GM19043 (cell line): ENCODE measurements around the gene GMCL1.
"Not testable (repeated sequence)": the region's sequence is repeated elsewhere in the genome, so short reads cannot be mapped to it uniquely, and the experiment has no call there.

Experiments
- ATAC-seq: cut with Tn5 transposase; IDR thresholded peaks from one replicate; pipeline ENCODE4 v1.9.1; 2021; ENCODE audit warnings: low read depth; ENCODE audit not compliant: unreplicated experiment

GMCL1 gene

GRCh38 chr2:69847068-69847828, 17.8 kb downstream of the GMCL1 start:
- ATAC-seq, result no peak

- no peak for ATAC-seq
These were observed 18.8 kb downstream of the GMCL1 start for GRCh38 chr2:69848186-69848790.

DNA sequence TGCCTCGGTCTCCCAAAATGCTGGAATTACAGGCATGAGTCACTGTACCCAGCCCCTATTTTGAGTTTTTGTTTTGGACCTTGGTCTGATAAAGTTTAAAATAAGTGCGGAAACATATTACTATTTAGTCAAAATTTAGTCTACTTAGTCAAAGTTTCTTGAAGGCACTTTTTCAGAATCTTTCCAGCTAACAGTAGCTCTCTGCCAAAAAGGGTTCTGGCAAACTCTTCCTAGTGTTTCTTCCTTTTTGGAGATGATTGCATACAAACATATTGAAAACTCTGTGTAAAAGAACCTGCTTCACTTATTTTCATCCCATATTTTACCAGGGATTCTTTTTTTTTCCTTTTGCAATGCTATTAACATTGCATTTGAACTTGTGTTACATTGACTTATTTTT, 28.8 kb downstream of the GMCL1 start:
- no peak for ATAC-seq

- no peak for ATAC-seq
These were observed 33.8 kb downstream of the GMCL1 start for GRCh38 chr2:69863298-69863697.

DNA sequence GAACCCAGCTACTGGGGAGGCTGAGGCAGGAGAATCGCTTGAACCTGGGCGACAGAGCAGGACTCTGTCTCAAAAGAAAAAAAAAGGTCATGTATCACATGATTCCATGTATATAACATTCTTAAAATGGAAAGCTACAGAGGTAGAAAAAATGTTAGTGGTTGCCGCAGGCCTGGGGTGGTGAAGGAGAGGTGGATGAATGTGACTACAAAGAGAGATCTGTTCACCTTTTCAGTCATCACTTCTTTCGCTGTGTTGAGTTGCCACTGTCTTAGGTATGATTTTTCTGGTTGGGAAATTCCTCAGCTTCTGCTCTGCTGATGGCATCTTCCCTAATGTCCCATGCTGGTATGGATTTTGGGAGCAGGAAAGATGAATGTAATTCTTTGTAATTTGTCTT, 59.0 kb downstream of the GMCL1 start:
- no peak for ATAC-seq

DNA sequence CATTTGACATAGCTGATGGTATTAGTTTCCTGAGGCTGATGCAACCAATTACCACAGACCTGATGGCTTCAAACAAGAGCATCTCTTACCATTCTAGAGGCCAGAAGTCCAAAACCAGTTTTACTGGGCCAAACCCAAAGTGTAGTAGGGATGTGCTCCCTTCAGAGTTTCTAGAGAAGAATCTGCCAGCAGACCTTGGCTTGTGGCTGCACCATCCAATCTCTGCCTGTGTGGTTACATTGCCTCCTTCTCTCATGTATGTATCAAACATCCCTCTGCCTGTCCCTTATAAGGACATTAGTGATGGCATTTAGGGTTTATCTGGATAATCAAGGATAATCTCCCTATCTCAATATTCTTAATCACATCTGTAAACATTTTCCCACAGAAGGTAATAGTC, 59.8 kb downstream of the GMCL1 start:
- no peak for ATAC-seq

- ATAC-seq, result no peak
These were observed 61.4 kb downstream of the GMCL1 start for GRCh38 chr2:69890881-69891280.

DNA sequence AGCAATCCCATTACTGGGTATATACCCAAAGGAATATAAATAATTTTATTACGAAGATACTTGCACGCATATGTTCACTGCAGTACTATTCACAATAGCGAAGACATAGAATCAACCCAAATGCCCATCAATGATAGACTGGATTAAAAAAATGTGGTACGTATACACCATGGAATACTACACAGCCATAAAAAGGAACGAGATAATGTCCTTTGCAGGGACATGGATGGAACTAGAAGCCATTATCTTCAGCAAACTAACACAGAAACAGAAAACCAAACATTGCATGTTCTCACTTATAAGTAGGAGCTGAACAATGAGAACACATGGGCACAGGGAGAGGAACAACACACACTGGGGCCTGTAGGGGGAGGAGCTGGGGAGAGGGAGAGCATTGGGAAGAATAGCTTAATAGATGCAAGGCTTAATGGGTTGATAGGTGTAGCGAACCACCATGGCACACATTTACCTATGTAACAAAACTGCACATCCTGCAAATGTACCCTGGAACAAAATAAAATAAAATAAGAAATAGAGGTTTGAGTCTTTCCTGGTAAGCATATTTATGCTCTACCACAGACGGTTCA, 63.5 kb downstream of the GMCL1 start:
- not testable (repeated sequence) for ATAC-seq

DNA sequence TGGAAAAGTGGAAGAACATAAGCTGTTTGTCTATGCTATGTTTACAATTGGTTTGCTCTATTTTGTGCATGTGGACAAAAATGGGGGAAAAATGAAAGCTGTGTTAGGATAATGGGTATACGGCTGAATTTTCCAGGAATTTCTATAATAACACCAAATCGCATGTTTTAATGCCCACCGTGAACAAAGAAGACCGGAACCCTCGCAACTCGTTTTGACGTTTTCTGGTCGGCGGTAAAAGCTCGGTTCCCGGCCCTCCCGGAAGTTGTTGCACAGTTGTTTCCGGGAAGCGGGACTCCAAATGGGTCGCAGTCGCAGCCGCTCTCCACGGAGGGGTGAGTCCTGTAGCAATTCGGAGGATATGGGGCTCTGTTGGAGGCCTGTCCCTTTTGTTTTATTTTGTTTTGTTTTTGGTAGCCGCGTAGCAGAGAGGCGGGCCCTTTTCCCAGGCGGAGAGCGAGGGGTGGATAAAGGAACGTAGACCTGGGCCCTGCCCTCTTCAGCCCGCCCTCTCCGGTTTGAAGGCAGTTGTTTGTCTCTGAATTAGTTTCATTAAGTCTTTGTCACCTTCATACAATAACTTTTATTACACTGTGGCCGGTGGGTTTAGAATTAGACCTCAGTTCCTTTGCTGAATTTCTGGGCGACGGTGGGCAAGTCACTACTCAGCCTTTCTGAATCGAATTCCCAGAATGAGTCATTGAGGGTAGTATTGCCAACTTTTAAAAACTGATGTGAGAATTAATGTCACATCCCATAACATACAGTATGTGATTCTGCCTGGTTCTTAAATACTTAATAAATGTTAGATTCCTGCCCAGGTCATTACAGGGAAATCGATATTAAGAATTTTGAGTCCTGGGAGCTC, 64.5 kb downstream of the GMCL1 start, which contains the start of gene SNRNP27:
Gene SNRNP27, plus strand, starts transcription at position 273 of the 868 bp plus-strand sequence. Its CDS starts 29 bp downstream, at position 302.
- ATAC-seq, result peak; percentile 82

DNA sequence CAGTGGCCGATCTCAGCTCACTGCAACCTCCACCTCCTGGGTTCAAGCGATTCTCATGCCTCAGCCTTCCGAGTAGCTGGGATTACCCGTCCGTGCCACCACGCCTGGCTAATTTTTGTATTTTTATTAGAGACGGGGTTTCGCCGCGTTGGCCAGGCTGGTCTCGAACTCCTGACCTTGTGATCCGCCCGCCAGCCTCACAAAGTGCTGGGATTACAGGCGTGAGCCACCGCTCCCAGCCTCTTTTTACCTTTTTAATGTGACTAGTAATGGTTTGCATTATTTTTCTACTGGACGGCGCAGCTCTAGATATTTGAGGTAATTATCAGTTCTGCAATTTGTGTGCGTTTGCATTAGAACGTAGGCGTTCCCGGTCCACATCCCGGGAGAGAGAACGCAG, 65.3 kb downstream of the GMCL1 start:
- not testable (repeated sequence) for ATAC-seq

- ATAC-seq, result no peak
These were observed 72.9 kb downstream of the GMCL1 start for GRCh38 chr2:69902213-69902922.

DNA sequence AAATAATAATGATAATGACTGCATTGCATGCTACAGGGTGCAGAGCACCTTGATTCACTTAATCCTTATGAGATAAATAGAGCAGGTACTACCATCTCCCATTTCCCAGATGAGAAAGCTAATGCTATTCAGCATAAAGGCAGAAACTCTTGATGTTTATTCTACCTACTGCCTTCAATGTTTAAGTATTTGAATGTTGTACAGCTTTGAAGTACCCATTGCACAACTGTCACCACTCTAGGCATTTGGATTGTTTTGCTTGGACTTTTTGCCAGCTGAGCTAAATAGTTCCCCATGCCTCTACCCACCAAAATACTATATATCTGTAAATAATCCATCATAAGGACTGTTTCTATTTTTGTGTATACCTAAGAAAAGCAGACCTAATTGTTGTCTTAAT, 77.8 kb downstream of the GMCL1 start:
- no peak for ATAC-seq

GRCh38 chr2:69911985-69912563, 82.6 kb downstream of the GMCL1 start:
- ATAC-seq, result no peak

GRCh38 chr2:69914164-69914949, 84.9 kb downstream of the GMCL1 start:
- peak; percentile 89 for ATAC-seq

GRCh38 chr2:69914950-69915945, 85.8 kb downstream of the GMCL1 start, which contains the start of gene MXD1:
MXD1 (plus strand) TSS chr2:69915109; CDS start chr2:69915331, 222 bp downstream.
- no peak for ATAC-seq

GRCh38 chr2:69916106-69916505, 86.6 kb downstream of the GMCL1 start:
- no peak for ATAC-seq

DNA sequence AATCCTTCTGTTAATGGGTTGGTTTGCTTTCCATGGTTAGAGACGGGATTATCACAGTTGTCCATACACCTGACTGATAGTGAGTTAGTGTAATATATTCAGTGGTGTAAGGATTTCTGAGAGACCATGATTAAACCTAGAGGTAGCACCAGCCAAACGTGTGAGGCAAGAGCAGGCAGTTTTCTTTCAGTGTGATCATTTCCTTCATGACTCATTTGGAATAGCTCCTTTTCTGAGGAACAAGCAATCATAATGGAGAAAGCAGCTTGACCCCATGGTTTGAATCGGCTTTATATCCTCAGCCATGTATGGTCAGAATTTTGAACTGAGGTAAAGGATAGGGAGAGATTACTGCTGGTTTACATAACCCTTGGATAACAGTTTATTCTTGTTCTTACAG, 88.4 kb downstream of the GMCL1 start:
- ATAC-seq, result no peak

GRCh38 chr2:69918401-69918800, 88.9 kb downstream of the GMCL1 start:
- no peak for ATAC-seq
